ENCODE data around the gene DAB2IP.

DAB2IP gene

DNA sequence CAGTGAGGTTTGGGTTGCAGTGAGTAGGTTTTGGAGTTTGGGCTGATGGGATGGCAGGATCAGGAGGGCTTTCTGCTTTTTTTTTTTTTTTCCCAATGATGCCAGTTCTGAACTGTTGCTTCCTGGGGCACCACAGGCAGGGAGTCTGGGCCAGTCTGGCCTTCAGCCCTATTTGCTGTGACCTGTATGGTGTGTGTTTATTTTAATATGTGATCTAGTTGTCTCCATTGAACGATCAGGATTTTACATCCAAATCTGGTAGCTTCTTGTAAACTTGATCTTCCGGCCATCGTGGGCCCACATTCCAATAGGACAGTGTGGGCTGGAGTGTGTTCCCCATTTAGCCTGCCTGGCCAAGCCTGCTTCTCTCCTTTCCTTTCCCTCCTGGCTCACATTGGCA lies 25.8 kb upstream of the DAB2IP start:
- in situ Hi-C loops (cut with HindIII; ENCODE audit: low sequenced_read_pairs) = no loop called here

DNA sequence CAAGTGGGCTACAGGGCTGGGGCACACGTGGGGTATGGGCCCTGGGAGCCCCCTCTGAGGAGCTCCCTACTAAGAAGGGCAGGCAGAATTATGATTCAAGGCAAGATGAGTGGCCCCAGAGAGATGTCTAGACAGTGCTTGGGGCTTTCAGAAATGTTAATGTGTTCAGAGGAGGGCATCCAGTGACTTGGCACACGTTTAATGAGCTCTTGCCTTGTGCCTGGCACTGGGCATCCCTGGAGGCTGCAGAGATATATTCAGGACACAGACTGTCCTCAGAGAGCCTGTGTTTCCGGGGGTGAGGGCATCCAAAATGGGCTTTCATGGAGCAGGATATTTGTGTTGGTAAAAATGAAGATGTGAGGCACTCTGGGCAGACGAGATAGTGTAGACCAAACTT lies 25.4 kb upstream of the DAB2IP start:
- in situ Hi-C loops (cut with HindIII; ENCODE audit: low sequenced_read_pairs) = no loop called here

DNA sequence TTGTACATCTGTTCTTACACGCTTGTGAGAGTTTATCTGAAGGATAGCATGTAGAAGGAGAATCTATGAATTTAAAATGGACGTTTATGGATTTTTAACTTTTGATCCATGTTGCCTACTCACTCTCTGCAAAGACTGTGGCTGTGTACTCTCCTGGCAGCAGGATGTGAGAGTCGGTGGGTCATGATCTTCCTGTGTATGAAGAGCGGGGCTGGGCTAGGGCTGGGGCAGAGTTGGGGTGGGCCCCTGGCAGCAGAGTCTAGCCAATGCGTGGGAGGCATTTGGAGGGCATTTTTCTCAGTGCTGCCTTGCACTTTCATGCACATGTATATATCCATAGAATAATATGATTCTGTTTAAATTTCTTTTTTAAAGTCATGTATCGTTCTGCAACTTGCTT lies 24.0 kb upstream of the DAB2IP start:
- in situ Hi-C loops (cut with HindIII; ENCODE audit: low sequenced_read_pairs) = no loop called here

DNA sequence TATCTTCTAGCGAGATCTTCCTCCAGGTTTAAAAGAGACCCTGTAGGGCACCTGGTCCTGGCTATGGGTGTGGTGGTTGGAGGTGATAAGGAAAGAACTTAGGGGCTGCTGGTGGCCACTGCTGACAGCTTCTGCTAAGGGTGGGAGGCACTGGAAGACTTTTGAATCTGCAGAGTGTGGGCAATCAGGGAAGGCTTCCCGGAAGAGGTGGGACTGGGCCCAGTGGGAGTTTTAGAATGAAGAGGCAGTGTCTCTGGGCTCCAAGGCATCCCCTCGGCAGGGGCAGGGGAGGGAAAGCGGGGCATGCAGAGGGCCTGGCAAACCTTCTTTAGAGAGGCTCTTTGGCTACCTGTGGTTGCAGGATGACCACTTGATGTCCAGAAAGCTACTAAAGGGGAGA lies 23.0 kb upstream of the DAB2IP start:
- in situ Hi-C loops (cut with HindIII; ENCODE audit: low sequenced_read_pairs) = no loop called here

DNA sequence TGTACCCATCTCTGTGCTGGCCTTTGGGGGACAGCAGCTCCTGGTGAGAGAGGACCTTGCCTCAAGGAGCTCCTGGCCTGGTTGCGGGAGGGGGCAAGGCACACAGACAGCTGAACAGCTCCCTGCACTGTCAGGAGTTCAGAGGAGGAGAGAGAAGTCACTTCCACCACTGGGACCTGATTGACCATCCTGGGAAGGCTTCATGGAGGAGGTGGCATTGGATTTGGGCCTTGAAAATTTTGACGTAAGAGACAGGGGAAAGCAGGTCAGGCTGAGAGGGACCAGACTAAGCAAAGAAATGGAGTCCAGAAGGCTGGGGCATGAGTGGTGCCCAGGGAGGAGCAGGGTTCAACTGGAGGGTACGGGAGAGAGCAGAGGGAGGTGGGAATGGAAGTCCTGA lies 20.3 kb upstream of the DAB2IP start:
- in situ Hi-C loops (cut with HindIII; ENCODE audit: low sequenced_read_pairs) = no loop called here

DNA sequence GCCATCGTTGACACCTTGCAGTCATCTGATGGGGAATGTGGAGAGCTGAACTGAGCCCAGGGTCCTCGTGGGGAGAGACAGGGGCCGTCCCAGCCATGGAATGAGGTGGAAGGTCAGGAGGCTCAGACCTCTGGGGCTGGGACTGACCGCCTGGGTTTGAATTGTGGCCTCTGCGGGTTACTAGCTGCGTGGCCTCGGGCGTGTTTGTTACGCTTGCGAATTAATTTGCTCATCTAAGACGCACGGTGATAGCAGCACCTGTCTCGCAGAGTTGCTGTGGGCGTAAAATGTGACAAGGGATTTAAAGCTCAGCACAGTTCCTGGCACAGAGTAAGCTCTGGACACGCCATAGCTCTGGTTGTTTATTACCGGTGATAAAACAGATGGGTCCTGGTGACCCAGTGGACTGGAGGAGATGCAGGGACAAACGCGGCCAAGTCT lies 19.4 kb upstream of the DAB2IP start:
- in situ Hi-C loops (cut with HindIII; ENCODE audit: low sequenced_read_pairs) = no loop called here

DNA sequence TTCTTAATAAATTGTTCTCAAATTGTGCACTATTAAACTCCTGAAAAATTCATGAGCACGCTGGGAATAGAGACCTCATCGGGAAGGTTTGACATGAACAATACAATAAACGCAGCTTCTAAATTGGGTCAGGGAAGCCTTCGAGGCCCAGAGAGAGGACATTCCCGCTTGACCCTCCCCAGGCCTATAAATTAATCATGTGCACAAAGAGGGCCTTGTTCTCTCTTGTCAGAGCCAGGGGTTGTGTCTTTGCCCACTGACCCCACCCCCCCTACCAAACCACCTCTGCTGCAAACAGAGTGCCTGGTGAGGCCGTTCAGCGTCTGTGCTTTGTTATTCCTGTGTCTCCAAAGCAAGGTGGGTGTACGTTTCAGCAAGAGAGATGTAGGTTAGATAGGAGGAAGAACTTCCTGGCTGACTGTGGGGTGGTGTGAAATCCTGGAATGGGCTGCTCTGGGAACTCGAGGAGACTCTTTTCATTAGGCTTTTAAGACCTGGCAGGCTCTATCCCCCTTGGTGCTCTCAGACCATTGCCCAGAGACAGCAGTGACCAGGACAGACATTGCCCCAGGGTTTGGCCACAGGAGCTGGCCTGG lies 18.2 kb upstream of the DAB2IP start:
- in situ Hi-C loops (cut with HindIII; ENCODE audit: low sequenced_read_pairs) = no loop called here

DNA sequence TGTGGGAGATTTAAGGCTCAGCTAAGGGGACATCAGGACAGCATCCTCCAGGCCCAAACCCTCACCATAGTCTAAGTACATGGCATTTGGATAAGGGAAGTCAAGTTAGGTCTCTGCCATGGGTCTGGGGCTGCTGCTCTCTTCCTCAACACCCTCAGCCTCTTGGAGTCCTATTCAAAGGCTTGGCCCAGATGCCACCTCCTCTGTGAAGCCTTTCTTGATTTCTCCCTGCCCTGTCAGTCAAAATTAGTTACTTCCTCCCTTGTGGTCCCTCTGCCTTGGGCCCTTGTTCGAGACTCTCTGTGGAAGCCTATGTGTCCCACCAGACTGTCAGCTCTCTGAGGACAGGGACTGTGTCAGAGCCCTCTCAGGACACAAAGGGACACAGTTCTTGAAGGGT lies 17.7 kb upstream of the DAB2IP start:
- in situ Hi-C loops (cut with HindIII; ENCODE audit: low sequenced_read_pairs) = no loop called here

DNA sequence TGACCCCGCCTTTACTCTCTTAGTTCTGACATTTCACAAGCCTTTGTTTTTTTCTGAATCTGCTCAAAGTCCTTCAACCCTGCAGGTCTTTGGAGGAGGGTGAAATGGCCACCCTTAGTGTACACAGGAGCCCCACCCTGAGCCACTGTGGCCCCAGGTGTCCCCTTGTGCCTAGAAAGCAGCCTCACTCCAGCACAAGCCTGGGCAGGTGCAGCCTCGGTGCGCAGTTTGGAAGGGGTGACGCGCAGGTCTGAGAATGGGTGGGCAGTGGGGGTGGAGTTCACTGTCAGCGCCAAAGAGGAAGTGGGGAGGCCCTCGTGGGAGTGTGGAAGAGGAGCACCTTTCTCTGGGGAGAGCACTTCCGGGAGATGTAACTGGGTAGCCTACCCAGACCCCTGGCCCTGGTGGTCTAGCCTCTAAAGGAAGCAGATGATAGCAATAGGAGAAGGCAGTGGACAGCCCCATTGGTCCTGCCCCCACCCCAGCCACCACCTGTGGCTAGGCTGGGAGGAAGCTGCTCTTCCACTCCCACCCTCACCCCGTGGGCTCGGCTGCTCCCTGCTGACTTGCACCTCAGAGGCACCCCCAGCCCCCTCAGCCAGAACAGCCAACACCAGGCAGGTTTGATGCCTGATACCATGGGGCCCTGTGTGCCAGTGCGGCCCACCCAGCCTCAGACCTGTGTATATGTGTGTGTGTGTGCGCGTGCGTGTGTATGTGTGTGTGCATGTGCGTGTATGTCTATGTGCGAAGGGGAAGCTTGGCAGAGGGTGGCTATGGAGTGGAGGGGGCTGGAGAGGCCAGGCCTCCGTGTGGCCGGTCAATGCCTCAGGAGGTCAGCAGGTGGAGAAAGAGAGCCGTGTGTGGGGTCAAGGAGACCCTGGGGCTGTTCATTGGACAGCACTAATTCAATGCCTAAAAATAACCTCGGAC lies 16.8 kb upstream of the DAB2IP start:
- in situ Hi-C loops (cut with HindIII; ENCODE audit: low sequenced_read_pairs) = no loop called here

DNA sequence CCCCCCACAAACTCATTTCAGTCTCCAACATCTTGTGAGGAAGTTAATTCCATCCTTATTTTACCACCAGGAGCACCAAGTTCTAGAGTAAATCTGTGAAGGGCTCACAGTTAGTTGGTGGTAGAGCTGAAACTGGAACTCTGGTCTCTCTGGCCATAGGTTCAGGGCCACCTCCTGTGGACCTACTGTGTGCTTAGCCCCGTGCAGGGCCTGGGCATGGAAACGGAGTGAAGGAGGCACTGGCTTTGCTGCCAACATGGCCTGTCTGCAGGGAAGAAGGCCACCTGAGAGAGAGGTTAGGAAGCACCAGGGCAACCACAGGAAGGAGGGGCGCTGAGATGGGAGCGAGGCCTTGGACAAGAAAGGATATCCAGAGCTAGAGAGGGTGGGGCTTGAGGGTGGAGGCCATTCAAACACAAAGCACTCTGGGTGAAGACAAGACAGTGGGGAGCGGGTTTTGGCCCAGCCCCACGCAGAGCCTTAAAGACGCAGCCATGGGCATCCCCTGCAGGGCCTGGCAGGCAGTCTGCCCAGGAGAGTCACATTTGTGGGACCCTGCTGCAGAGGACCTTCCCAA lies 16.0 kb upstream of the DAB2IP start:
- in situ Hi-C loops (cut with HindIII; ENCODE audit: low sequenced_read_pairs) = no loop called here

DNA sequence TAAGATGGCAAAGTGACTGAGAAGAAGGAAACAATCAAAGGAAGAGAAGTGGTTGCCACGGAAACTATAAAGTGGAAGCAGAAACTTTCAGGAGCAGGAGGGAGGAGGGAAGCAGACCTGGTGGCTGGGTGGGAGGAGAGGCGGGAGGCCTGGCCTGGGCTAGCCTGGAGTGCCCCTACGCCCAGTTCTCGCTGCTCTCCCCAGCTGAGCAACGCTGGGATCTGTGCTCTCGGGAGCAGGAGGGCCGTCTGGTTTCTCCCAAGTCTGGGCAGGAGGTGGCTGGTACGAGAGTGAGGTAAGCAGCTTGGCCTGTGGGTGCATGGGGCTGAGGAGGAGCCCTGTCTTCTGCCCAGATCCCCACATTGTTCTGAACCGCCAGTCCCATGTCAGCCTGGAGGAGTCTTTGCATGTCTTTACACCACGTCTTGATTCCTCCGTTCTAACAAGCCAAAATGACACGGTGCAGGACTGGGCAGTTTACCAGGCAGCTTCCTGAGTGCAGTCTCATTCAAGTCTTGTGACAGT lies 15.0 kb upstream of the DAB2IP start:
- in situ Hi-C loops (cut with HindIII; ENCODE audit: low sequenced_read_pairs) = no loop called here

DNA sequence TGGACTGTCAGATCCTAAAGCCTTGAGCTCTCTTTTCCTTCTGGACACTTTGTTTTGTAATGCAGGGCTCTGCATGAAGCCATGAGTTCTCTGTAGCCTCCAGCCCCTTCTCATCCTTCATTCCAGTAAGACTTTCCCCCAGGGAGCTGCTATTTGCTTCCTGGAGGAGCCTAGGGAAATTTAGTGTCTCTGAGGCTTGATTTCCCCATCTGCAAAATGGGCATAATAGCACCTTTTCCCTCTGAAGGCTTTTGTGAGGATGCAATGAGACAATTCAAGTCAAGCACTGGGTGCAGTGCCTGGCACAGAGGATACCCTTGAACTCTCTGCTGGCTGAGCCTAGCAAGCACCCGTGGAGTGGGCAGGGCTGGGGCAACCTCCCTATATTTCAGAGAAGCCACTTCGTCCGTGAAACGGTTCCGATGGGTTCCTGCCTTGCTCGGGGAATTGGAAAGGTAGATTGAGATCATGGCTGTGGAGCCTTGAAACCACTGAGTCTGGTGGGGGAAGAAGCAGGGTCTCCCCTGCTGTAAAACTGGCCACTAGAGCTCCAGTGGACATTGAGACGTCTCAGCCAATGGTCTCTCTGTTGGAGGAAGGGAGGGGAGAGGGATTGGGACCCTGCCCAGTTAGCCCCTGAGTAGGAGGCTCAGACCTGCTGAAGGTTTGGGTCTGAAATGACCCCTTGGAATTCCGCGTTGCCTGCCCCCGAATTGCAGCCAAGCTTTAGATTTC lies 14.3 kb upstream of the DAB2IP start:
- in situ Hi-C loops (cut with HindIII; ENCODE audit: low sequenced_read_pairs) = no loop called here

DNA sequence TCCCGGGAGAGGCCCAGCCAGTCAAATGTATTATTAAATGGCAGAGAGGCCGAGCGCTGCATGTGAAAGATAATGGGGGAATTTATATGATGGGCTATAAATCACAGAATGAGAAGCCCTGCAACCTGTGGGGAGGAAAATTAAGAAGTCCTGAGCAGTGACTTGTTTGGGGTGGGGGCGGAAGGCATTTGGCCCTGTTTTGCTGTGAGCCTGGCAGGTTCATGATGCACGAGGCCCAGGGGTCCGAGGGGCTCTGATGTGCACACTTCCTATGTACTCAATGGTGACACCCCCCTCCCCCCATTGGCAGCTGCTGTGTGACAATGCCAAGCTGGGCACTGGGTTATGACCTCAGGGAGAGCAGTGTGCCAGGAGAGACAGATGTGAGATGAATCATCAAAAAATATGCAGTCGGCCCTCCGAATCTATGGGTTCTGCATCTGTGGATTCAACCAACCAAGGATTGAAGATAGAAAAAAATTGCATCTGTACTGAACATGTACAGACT lies 13.7 kb upstream of the DAB2IP start:
- in situ Hi-C loops (cut with HindIII; ENCODE audit: low sequenced_read_pairs) = no loop called here

DNA sequence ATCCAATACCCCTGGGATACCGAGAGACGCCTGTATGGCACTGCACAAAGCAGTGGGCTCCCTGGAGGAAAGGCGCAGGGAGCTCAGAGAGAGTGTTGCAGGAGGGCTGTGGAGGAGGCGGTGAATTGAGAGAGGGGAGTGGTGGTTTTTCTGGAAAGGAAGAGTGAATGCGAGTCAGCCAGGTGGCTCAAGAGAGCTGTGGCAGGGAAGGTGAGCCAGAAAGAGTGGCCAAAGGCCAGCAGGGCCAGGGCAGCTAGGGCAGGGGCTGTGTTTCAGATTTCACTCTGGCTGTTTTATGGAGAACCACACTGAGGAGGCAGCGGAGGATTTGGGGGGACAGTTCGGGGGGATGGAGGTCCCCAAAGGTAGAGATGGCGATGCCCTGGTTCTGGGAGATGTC lies 13.0 kb upstream of the DAB2IP start:
- in situ Hi-C loops (cut with HindIII; ENCODE audit: low sequenced_read_pairs) = no loop called here

DNA sequence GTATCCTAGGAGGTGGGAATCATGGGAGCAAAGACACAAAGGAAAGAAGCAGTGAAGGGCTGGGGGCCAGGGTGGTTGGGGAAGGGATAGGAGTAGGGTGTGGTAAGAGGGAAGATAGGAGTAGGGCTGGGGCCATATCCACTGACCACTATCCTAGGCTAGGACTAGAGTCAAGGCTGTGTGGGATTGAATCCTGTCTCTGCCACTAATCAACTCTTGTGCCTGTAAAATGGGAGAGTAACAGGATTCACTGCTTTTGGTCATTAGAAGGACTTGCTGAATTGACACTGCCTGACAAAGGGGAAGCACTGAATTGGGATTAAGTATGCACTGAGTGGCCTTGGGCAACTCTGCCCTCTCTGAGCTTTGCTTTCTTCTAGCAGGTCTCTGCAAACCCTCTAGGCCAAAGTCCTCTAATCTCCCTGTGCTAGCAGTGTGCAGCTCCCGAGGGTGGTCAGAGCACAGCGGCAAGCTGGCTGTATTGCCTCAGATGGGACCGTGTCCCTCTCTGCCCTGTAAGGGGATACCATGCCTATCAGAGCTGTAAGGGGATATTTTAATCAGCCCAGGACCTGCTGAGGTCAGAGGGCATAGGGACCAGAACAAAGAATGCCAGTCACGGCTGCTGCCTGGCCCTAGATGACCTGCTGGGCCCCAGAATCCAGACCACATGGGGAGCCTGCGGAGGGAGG lies 12.4 kb upstream of the DAB2IP start:
- in situ Hi-C loops (cut with HindIII; ENCODE audit: low sequenced_read_pairs) = no loop called here

DNA sequence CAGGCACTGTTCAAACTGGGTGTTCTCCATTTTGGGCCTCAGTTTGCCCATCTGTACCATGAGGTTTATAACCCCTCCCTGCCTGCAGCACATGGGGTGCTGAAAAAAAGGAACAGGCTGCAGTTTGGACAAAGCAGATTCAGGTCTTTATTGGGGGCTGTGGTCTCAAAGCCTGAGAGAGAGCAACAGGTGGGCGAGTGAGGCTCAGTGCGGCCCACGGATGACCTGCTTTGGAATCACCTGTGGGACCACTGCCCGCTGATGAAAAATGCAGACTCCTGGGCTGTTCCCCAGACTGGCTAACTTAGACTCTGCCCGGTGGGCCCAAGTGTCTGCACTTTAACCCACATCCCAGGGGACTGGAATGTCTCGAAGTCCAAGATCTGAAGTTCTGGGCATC lies 11.8 kb upstream of the DAB2IP start:
- in situ Hi-C loops (cut with HindIII; ENCODE audit: low sequenced_read_pairs) = no loop called here

DNA sequence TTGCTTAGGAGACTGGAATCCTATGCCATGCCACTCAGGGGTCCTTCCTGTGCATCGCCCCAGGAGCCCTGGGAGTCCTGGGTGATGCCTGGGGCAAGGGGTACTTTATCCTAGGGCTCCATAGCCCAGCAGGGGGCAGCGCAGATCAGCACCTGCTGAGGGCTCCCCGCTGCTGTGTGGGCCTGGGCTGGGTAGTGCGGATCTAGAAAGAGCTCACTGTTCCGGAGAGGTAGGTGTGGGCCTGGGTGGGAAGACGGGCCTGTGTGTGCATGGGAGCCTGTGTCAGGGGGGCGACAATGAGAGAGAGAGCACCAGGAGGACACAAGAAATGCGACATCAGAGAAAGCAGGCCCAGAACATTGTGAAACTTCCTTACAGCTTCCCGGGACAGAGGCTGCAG lies 11.4 kb upstream of the DAB2IP start:
- in situ Hi-C loops (cut with HindIII; ENCODE audit: low sequenced_read_pairs) = no loop called here

DNA sequence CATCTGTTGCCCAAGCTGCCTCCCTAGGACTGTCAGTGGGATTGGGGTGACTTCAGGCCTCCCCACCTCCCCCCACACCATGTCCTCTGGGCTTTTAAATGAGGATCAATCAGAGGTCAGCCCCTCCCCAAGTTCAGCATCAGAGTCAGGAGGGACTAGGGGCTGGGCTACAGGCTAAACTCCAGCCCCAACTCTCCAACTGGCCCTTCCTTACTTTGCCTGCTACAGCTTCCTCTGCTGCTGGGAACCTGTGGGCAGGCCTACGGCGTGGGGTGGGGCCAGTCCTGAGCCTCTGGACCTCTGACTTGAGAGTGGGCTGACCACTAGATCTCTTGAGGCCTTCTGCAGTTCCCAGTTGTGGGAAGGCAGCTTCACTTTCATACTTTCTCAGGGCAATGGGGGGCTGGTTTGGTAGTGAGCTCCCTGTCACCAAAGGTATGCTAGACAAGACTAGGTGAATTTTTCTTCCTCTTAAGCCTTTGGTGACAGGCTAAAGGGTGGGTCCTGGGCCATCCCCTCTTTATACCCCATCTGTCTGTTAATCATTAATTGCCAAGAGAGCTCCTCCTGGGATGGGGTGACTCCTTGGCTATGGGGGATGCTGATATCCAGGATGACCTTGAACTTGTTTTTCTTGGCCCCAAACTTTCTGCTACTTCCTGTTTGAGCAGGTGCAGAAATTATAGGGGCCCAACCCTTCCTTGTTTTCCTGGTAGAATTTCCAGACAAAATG lies 10.8 kb upstream of the DAB2IP start:
- in situ Hi-C loops (cut with HindIII; ENCODE audit: low sequenced_read_pairs) = no loop called here

DNA sequence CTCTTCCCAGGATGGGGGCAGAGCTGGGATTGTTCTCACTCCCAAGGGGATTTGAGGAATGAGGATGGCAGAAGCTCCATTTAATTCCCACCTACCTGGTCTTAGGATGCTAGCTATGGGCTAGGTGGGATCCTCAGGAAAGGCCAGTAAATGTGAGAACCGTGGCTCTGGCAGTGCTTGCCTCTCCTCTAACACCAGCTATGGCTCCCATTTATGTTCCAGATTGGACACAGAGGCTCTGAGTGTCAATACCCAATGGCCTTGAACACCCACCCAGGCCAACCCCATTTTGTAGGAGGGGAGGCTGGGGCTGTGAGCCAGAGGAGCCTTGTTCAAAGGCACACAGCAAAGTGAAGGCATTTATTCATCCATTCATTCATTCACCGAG lies 10.2 kb upstream of the DAB2IP start:
- in situ Hi-C loops (cut with HindIII; ENCODE audit: low sequenced_read_pairs) = no loop called here

DNA sequence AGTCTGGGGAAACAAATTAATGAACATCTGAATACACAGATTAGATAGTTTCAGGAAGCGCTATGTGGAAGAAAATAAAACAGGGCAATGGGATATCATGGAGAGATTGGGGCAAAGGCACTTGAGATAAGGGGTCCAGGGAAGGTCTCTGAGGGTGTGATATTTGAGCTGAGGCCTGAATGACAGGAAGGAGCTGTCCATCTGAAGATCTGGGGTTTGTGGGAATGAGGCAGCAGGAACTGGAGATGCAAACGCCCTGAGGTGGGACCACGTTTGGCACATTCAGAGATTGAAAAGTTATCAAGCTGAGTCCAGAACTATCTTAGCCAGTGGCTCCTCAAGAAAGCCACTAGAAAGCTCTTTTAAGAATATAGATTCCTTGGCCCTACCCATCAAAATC lies 8.7 kb upstream of the DAB2IP start:
- in situ Hi-C loops (cut with HindIII; ENCODE audit: low sequenced_read_pairs) = no loop called here

Data from DLD1 (cell line).